ENCODE data around the gene GTF2A1L.
"Not testable (repeated sequence)": the region's sequence is repeated elsewhere in the genome, so short reads cannot be mapped to it uniquely, and the experiment has no call there.

GTF2A1L gene

GRCh38 chr2:48607307-48608014 is 10.2 kb upstream of the GTF2A1L start:
- no peak for DNase-seq (ENCODE audit: low read depth)

DNA sequence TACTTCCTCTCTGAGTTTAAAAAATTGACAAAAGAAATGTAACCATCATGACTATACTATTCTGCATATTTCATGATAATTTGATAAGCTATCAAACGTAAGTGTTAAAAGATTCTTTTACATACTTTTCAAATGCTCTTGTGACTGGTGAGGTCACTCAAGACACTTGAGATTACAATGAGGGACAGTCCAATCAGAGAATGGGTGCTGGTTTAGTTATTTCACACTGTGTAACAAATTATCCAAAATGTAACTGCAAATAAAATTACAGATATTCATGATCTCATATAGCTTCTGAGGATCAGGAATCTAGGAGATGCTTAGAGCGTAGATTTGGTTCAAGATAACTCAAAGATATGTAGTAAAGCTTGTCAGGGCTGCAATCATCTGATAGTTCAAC is 4.4 kb upstream of the GTF2A1L start:
- DNase-seq (ENCODE audit: low read depth): no peak

DNA sequence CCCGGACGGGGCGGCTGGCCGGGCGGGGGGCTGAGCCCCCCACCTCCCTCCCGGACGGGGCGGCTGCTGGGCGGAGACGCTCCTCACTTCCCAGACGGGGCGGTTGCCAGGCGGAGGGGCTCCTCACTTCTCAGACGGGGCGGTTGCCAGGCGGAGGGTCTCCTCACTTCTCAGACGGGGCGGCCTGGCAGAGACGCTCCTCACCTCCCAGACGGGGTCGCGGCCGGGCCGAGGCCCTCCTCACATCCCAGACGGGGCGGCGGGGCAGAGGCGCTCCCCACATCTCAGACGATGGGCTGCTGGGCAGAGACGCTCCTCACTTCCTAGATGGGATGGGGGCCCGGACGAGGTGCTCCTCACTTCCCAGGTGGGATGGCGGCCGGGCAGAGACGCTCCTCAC is 3.1 kb upstream of the GTF2A1L start:
- not testable (repeated sequence) for DNase-seq (ENCODE audit: low read depth)

GRCh38 chr2:48619526-48619925 is 1.9 kb downstream of the GTF2A1L start:
- no peak for DNase-seq (ENCODE audit: low read depth)

- DNase-seq (ENCODE audit: low read depth): no peak
These were observed 2.9 kb downstream of the GTF2A1L start for GRCh38 chr2:48620604-48621003.

DNA sequence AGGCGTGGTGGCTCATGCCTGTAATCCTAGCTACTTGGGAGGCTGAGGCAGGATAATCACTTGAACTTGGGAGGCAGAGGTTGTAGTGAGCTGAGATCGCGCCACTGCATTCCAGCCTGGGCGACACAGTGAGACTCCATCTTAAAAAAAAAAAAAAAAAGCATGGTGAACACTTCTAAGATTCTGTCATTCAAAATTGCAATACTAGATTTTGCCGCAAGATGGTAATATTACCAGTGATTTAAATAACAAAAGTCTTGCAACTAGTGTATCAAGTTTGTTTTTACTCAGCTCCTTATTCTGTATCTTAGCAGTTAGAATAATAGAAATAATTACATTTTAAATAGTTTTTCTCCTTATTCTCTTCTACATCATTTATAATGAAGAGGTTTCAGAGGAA is 5.0 kb downstream of the GTF2A1L start:
- not testable (repeated sequence) for DNase-seq (ENCODE audit: low read depth)

GRCh38 chr2:48624696-48625095 is 7.0 kb downstream of the GTF2A1L start:
- no peak for DNase-seq (ENCODE audit: low read depth)

DNA sequence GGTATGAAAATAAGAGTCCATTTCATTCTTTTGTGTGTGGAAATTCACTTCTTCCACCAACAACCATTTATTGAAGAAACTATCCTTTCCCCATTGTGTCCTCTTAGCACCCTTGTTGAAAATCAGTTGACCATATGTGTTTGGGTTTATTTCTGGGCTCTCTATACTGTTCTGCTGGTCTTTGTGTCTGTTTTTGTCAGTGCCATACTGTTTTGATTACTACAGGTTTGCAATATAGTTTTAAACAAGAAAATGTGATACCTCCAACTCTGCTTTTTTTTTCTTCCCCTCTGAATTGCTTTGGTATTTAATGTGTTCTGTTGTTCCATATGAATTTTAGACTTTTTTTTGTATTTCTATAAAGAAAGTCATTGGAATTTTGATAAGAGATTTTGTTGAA is 8.4 kb downstream of the GTF2A1L start:
- DNase-seq (ENCODE audit: low read depth): no peak

DNA sequence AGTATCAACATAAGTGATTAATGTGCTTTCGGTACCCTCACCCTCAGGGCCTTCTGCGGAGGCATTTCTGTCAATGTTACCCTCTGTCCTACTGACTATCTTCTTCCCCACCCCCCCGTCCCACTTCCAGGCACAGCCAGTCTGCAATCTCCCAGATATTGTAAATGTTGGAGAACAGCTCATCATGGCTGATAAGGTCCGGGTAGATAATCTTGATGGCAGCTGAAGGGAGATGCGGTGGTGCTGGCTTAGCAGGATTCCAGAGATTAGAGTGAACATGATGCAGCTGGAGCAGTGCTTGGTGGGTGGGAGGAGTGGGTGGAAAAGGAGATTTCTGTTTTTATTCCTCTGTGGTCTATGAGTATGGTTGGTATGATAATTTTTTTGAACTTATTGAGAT is 15.5 kb downstream of the GTF2A1L start:
- no peak for DNase-seq (ENCODE audit: low read depth)

- no peak for DNase-seq (ENCODE audit: low read depth)
These were observed 18.1 kb downstream of the GTF2A1L start for GRCh38 chr2:48635786-48636185.

DNA sequence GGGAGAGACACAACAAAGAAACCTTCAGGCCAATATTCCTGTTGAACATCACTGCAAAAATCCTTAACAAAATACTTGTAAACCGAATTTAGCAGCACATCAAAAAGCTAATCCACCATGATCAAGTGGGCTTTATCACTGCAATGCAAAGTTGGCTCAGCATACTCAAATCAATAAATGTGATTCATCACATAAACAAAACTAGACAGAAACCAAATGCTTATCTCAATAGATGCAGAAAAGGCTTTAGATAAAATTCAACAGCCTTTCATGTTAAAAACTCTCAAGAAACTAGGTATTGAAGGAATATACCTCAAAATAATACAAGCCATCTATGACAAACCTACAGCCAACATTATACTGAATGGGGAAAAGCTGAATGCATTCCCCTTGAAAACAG is 20.6 kb downstream of the GTF2A1L start:
- DNase-seq (ENCODE audit: low read depth): no peak

DNA sequence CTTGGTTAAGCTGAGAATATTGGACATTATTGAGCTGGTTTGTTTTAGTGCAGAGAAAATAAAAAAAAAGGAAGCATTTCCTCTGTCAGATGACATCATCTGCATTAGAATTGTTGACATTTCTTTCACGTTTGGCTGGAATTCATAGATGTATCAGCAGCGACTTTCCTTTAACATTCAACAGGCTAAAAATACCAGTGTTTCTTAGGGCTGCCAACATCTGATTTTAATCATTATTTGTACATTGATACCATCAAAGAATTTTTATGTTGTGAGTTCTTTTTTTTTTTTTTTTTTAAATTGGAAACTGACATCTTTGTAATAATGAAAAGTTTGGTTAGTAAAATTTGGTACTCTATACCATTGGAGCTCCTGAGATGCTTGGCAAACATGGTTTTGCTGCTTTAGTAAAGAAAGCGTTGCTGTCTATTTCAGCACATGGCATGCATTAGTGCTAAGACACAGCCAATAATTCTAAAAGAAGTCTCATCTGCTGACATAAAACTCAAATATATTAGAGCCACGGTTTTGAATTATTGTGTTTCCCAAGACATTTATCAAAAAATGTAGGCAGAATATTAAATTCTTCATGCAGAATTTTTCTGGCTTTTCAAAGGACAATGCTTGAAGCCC is 33.6 kb downstream of the GTF2A1L start:
- no peak for DNase-seq (ENCODE audit: low read depth)

DNA sequence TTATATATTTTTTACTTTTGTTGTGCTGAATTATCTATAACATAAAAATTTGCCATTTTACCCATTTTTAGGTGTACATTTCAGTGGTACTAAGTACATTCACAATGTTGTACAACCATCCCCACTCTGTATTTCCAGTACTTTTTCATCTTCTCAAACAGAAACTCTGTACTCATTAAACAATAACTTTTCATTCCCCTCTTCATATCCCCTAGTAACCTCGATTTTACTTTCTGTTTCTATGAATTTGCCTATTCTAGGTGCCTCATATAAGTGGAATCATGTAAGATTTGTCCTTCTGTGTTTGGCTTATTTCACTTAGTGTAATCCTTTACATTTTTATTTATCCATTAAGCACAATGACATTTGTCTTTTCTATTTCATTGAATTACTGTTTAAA is 51.3 kb downstream of the GTF2A1L start:
- DNase-seq (ENCODE audit: low read depth): no peak

DNA sequence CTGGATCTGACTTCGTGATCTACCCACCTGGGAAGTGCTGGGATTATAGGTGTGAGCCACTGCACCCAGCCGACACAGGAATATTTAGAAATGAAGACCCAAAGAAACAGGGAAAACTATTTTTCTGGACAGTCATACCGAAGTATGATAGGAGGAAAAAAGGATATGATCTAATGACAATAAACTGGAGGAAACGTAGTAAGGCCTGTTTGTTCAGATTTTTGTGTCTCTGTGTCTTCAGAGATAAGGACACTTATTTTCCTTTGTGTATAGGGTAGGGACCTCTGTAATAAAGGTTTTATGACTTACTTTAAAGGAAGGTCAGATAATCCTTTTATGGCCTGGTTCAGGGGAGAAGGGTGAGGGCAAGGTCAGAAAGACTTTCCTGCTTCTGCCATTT is 55.9 kb downstream of the GTF2A1L start:
- DNase-seq (ENCODE audit: low read depth): no peak

DNA sequence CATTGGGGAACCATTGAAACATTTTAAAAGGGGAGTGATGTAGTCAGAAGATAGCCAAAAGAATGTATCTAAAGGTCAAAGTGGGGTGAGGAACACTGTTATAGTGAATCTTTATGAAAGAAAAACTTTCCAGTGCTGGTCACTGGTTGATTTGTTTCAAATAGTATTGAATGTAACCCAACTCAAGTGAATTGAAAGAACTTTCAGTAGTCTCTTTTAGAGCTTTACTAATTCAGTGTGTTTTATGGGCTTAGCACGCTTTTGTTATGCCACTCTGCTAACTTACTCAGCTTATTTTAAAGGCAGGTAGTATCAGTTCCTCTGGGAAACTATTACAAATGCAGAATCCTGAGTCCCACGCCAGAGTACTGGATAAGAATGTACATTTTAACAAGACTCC is 57.3 kb downstream of the GTF2A1L start:
- DNase-seq (ENCODE audit: low read depth): no peak

DNA sequence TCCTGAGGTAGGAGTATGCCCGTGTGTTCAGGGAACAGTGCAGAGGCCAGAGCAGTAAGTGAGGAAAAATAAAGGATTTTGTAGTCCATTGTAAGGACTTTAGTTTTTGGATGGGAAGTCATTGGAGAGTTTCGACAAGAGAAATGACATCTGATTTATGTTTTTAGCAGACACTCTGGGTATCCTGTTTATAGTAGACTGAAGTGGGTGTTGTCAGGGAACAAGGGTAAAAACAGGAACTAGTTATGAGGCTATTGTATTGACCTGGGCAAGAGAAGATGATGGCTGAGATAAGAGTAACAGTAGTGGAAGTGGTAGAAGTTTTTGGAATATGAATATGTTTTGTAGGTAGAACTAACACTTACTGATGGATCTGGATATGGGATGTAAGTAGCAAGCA is 59.8 kb downstream of the GTF2A1L start:
- no peak for DNase-seq (ENCODE audit: low read depth)

DNA sequence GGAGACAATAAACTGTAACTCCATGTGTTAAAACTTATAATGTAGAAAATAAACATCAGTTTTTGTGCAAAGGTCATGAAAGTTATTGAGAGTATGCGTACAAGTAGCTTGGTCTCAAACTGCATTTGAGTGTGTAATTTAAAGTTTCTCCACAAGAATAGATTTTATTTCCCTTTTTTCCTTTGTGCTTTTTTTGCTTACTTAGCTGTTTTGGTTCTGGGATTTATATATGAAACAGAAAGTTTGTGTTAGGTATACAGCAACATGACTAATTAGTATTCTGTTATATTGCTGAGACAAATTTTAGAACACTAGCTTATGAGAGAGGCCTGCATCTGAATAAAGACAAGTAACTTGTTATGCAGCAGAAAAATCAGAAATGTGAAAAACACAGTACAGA is 67.5 kb downstream of the GTF2A1L start:
- DNase-seq (ENCODE audit: low read depth): no peak

DNA sequence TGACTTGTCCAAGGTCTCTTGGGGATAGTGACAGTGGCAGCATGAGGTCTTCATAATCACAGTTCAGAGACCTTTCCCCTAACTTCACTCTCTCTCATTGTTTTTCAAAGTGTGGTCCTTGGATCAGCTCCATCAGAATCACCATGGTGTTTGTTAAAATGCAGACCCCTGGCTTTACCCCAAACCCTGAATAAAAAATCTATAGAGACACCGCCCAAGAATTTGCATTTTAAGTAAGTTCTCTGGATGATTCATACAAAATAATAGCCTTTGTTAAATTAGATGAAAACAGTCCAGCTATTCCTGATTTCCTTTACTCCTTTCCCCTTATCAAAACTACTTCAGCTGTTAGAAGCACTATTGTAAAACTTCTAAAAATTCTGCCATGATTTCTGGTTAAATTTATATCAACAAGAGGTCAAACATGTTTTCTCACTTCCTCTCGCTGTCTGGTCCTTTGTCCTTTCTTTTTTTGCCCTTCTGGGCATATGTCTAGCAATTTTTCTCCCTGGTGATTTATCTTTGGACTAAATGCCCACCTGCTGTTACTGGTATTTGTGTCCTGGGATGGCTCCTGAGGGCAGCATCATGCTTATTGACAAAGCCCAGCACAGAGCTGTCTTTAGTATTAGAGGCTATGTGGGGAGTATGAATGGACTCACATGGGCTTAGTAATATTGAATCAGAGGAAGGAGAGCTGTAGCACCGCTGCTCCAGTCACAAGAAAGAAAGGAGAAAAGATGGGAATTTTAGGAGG is 74.5 kb downstream of the GTF2A1L start:
- no peak for DNase-seq (ENCODE audit: low read depth)

DNA sequence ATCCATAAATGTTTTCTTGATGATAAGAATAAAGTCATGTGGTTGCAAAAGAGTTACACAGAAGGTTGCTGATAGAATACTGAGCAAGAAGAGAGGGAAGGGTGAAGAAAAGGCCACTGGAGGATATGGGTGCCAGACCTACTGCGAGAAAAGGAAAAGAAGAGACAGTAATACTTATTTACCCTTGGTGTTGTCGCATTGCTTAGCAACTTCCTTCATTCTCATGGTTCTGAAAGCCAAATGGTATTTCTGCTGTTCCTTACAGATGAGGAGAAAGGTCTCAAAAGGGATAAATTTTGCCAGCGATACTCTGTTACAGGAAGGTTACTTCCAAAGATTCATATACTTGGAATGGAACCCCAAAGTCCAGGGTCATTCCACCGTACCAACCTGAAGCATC is 75.4 kb downstream of the GTF2A1L start:
- no peak for DNase-seq (ENCODE audit: low read depth)

GRCh38 chr2:48693645-48694044 is 76.0 kb downstream of the GTF2A1L start:
- no peak for DNase-seq (ENCODE audit: low read depth)

DNA sequence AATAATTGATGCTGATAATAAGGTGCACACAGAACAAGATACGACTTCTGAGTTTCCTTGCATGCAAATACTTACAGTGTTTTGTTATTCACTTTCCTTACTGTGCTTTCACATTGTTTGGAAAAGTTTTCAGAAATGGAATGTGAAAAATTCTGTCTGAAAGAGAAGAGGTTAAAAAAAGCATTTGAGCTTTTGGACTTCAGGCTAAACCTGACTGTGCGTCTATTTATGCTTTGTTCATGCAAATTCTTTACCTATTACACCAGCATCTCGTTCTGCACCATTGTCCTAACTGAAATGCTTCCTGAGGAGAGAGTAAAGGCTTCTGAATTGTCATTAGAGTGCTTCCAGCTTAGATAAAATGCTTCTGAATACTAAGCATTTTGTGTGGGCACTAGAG is 76.5 kb downstream of the GTF2A1L start:
- no peak for DNase-seq (ENCODE audit: low read depth)

DNA sequence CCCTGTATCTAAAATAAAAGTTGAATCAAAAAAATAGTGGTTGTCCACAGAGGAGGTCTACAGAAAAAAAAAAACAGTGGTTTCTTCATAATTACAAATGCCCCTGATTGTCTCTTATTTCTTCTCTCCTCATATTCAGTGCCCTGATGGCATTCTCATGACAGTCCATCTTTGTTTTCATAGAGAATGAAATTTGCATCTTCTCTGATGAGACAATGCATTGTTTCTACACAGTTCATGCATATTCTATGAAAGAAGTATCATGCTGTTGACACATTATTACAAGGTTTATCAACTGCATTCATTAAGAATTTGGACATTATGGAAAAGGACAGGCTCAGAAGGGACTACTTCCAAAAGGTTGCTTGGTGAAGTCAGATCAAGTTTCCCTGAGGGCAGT is 78.3 kb downstream of the GTF2A1L start:
- DNase-seq (ENCODE audit: low read depth): no peak

- DNase-seq (ENCODE audit: low read depth): no peak
These were observed 79.2 kb downstream of the GTF2A1L start for GRCh38 chr2:48696881-48697280.

All from stimulated activated CD8-positive, alpha-beta memory T cell treated with anti-CD3 and anti-CD28 coated beads, Interleukin-7, amount 100 ng/mL, for 24 hours (primary cell).